ENCODE data around the gene MTUS2.
"Not testable (repeated sequence)": the region's sequence is repeated elsewhere in the genome, so short reads cannot be mapped to it uniquely, and the experiment has no call there.

- TF ChIP-seq FOS (IDR thresholded peaks at IDR 0.05; ENCODE audit: borderline replicate concordance, insufficient read depth, low read length); CTCF (IDR thresholded peaks at IDR 0.05; ENCODE audit: extremely low read depth in 1 of 2, insufficient read depth in 1 of 2, low read depth in 1 of 2, low read length in 2 of 2); MYC (IDR thresholded peaks at IDR 0.05; ENCODE audit: low read depth, low read length); POLR2A (IDR thresholded peaks at IDR 0.05; ENCODE audit: low read depth, low read length); EZH2 (IDR thresholded peaks at IDR 0.05; ENCODE audit: borderline replicate concordance, low read depth, low read length, severe bottlenecking): not testable (repeated sequence)
Measured at GRCh38 chr13:29390598-29390997, 570.5 kb downstream of the MTUS2 start.
